8988T (cell line): Measurements from ENCODE around the gene OR11H12.
"Not testable (repeated sequence)": the region's sequence is repeated elsewhere in the genome, so short reads cannot be mapped to it uniquely, and the experiment has no call there.

Source experiments
- DNase-seq: peaks from one replicate; pipeline ENCODE4 v3.0.0; 2011

Gene OR11H12, protein sequence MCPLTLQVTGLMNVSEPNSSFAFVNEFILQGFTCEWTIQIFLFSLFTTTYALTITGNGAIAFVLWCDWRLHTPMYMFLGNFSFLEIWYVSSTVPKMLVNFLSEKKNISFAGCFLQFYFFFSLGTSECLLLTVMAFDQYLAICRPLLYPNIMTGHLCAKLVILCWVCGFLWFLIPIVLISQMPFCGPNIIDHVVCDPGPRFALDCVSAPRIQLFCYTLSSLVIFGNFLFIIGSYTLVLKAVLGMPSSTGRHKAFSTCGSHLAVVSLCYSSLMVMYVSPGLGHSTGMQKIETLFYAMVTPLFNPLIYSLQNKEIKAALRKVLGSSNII

DNA sequence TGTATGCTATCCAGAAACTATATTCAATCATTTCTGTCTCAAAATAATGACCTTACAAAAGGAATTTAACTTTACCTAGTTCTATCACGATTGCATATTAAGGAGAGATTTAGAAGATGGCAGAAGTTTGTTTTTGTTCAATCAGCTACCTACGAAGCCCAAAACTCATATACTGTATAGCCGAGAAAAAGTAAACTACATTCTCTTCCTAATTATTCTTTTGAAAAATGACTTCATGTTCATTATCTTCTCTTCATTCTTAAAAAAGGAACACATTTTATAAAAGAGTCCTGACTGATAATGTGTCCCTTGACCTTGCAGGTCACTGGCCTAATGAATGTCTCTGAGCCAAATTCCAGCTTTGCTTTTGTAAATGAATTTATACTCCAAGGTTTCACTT is at the start of gene OR11H12:
TSS of gene OR11H12 (plus strand) at position 301 of the 400 bp plus-strand sequence. CDS start at position 301, 0 bp downstream.
- not testable (repeated sequence) for DNase-seq

DNA sequence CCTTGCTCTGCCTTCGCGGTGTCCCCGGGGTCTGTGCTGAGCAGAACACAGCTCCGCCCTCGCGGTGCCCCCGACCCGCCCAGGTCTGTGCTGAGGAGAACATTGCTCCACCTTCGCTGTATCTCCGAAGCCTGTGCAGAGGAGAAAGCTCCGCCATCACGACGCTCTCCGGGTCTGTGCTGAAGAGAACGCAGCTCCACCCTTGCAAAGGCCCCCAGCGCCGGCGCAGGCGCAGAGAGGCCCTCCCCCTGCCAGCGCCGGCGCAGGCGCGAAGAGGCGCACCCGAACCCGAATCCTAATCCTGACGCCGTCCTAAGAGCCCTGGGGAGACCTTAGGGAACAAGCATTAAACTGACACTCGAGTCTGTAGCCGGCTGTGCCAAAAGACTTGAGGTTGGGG is 18.0 kb upstream of the OR11H12 start:
- DNase-seq: not testable (repeated sequence)

DNA sequence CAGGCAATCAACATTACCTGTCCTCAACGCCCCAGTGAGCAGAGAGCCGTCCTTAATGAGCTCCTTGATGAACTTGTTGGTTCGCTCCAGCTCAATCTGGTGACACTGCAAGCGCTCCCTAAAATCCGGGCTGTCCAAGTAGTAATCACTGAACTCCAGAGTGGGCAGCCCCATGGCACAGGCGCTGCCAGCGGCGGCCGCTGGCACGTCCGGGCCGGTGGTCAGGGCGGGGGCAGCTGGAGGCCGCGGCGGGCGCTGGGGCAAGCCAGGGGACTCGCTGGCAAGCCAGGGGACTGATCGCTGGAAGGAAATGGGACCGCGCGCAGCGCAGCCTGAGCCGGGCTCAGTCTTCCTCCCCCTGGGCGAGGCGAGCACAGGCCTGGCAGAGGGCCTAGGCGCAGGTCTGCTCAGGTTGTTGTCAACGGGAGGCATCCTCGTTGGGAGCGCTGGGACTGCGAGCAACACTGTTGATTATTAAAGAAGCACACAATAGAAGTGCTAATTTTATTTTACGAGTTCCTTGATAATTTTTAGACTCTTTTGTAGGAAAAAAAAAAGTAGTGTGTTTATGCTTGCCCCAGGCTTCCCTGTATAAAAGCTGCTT is 25.8 kb downstream of the OR11H12 start:
- not testable (repeated sequence) for DNase-seq

DNA sequence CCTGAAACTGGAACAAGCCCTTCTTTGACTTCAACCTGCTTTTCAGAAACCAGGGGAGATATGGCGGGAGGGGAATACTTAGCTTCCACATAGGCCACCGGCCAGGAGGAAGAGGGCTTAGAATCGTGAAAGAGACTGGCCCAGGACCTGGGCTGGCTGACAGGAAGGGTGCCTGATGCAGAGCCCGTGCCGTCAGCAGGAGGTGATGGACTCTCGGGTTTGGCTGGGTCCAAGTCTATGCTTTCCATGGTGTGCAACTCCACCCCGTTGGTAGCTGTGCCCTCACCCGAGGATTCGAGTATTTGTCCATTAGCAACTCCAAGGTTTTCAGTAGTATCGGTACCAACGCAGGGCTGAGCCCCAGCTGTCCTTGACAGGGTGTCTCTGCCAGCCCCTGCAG is 35.1 kb downstream of the OR11H12 start:
- not testable (repeated sequence) for DNase-seq

DNA sequence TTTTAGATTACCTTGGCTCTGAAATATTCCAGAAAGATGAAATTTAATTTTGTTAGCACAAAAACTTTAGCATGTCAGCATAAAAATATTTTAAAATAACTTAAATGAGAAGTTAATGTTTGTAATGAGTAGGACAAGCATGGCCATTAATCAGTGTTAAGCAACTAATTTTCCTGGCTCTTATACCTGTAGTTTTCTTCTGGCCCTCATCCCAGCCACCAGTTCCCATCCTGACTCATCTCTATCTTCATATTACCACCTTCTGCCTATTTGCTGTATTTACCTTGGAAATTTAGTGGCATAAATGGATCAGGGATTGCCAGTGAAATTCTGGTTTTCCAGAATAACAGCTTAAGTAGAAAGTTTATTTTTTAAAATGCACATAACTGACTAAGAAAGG is 37.1 kb downstream of the OR11H12 start:
- DNase-seq: not testable (repeated sequence)

DNA sequence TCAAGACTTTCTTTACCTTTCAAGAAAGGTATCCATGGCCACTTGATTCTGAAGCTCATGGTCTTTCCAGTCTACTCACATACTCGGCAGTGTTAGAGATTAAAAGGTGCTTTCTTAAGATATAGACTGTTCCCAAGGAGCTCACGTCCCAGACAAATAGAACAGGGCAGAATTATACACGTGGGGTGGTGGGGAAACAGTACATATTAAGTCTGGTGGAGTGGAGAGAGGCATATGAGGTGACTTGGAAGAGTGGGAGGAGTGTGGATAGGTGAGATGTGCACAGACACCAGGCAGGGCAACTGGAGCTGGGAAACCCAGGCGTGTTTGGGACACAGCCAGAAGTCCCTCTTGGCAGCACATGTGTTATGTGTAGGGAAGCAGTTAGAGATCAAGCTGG is 37.9 kb downstream of the OR11H12 start:
- not testable (repeated sequence) for DNase-seq

DNA sequence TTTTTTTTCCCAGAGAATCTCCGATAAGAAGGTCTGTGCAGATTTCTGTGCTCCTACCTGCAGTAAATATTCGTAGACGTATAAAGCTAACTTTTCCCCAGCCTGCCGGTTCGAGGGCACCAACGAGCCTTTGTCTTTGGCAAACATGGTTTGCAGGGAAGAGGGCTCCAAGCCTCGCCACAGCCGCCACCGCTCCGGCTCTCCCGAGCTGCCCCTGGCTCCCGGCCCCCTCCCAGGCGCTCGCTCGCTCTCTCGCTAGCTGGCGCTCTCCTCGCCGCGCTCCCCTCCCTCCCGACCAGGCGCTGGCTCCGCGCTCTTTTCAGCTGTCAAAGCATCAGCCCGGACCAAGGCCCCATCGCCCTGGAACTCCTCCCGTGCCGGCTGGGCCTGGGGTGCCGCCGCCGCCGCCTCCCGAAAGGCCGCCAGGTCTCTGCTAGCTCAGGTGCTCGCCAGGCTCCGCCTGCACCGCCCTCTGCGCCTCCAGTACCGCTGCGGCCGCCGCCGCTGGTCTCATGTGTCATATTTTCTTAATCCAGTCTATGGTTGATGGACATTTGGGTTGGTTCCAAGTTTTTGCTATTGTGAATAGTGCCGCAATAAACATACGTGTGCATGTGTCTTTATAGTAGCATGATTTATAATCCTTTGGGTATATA is 45.3 kb downstream of the OR11H12 start:
- DNase-seq: not testable (repeated sequence)
